Measurements from ENCODE around the gene WFIKKN1. TPM values are rescaled to one million over a fixed set of nuclear protein-coding genes. Genes with fewer than 3 reads are reported as not detected.

Gene WFIKKN1
- total and polyA plus RNA-seq, 2 of the 13 experiments (the other 11 are each of a cell fraction or from before 2014, with no cell fraction given): 1.7 to 4.9 TPM

DNA sequence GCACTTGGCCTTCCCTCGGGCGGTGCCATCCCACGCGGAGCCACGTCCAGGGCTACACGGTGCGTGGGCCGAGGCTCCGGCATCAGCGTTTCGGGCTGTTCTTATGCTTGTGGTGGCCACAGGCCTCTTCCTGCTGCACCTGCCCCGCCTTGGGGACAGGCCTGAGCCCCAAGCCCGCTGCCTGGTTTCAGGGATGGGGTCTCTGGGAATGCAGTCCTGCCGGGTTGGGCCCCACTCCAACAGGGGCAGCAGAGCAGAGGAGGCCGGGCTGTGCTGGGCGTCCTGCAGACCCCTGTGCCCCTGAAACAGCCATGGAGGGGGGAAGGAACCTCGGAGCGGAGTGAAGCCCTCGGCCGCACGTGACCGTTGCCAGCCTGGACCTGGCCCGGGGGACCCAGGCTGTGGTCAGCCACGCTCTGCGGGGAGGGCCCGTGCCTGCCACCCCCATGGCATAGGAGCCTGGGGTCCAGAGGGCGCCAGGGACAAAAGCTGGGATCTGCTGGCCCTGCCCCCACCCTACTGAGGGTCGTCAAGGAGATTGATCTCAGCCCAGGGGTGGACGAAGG, 453 bp upstream of the WFIKKN1 start (continued):
- TF ChIP-seq, protein P1, sequence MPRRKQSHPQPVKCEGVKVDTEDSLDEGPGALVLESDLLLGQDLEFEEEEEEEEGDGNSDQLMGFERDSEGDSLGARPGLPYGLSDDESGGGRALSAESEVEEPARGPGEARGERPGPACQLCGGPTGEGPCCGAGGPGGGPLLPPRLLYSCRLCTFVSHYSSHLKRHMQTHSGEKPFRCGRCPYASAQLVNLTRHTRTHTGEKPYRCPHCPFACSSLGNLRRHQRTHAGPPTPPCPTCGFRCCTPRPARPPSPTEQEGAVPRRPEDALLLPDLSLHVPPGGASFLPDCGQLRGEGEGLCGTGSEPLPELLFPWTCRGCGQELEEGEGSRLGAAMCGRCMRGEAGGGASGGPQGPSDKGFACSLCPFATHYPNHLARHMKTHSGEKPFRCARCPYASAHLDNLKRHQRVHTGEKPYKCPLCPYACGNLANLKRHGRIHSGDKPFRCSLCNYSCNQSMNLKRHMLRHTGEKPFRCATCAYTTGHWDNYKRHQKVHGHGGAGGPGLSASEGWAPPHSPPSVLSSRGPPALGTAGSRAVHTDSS (CRISPR knock-in tag; conservative IDR thresholded peaks at IDR 0.05): 0 out of 2 replicates have a peak, but pooled peaks have one; percentile 17
- TF ChIP-seq SUZ12 (IDR thresholded peaks at IDR 0.05; ENCODE audit: low read depth, low read length) (no peak), ZNF660 (CRISPR knock-in tag; IDR thresholded peaks at IDR 0.05; ENCODE audit: borderline replicate concordance, low read depth) (no peak), BRD4 (CRISPR knock-in tag; IDR thresholded peaks at IDR 0.05) (peak; percentile 72; the same call in 1 of the 2 replicates), NFYB (CRISPR knock-in tag; IDR thresholded peaks at IDR 0.05) (no peak), ATF1 (CRISPR knock-in tag; IDR thresholded peaks at IDR 0.05) (no peak), ZNF17 (CRISPR knock-in tag; IDR thresholded peaks at IDR 0.05) (no peak), HMG20B (CRISPR knock-in tag; conservative IDR thresholded peaks at IDR 0.05) (no peak), ZNF251 (CRISPR knock-in tag; IDR thresholded peaks at IDR 0.05) (no peak), MTF2 (CRISPR knock-in tag; IDR thresholded peaks at IDR 0.05; ENCODE audit: borderline replicate concordance) (no peak), POLR2AphosphoS5 (IDR thresholded peaks at IDR 0.05; ENCODE audit: low read depth, low read length) (no peak), ZNF766 (CRISPR knock-in tag; IDR thresholded peaks at IDR 0.05; ENCODE audit: borderline replicate concordance) (peak; percentile 73; the same call in 1 of the 2 replicates), SNAI1 (CRISPR knock-in tag; IDR thresholded peaks at IDR 0.05; ENCODE audit: borderline replicate concordance) (peak; percentile 83; the same call in 1 of the 2 replicates), KDM3A (CRISPR knock-in tag; IDR thresholded peaks at IDR 0.05; ENCODE audit: low read depth) (no peak), HHEX (CRISPR knock-in tag; IDR thresholded peaks at IDR 0.05) (no peak), ZNF263 (CRISPR knock-in tag; IDR thresholded peaks at IDR 0.05) (peak; percentile 48), ZNF24 (IDR thresholded peaks at IDR 0.05) (no peak), TBP (CRISPR knock-in tag; IDR thresholded peaks at IDR 0.05) (no peak), RXRA (CRISPR knock-in tag; IDR thresholded peaks at IDR 0.05) (no peak; the same call in 1 of the 2 replicates), FOXJ3 (CRISPR knock-in tag; IDR thresholded peaks at IDR 0.05; ENCODE audit: borderline replicate concordance) (peak; percentile 59; the same call in 1 of the 2 replicates)
- TF ChIP-seq, protein P2, sequence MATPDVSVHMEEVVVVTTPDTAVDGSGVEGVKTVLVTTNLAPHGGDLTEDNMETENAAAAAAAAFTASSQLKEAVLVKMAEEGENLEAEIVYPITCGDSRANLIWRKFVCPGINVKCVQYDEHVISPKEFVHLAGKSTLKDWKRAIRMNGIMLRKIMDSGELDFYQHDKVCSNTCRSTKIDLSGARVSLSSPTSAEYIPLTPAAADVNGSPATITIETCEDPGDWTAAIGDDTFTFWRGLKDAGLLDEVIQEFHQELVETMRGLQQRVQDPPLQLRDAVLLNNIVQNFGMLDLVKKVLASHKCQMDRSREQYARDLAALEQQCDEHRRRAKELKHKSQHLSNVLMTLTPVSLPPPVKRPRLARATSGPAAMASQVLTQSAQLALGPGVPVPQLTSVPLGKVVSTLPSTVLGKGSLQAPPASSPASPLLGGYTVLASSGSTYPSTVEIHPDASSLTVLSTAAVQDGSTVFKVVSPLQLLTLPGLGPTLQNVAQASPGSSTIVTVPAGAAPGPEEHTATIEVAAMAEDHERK (CRISPR knock-in tag; IDR thresholded peaks at IDR 0.05; ENCODE audit: low read depth): no peak
- TF ChIP-seq, protein P3, sequence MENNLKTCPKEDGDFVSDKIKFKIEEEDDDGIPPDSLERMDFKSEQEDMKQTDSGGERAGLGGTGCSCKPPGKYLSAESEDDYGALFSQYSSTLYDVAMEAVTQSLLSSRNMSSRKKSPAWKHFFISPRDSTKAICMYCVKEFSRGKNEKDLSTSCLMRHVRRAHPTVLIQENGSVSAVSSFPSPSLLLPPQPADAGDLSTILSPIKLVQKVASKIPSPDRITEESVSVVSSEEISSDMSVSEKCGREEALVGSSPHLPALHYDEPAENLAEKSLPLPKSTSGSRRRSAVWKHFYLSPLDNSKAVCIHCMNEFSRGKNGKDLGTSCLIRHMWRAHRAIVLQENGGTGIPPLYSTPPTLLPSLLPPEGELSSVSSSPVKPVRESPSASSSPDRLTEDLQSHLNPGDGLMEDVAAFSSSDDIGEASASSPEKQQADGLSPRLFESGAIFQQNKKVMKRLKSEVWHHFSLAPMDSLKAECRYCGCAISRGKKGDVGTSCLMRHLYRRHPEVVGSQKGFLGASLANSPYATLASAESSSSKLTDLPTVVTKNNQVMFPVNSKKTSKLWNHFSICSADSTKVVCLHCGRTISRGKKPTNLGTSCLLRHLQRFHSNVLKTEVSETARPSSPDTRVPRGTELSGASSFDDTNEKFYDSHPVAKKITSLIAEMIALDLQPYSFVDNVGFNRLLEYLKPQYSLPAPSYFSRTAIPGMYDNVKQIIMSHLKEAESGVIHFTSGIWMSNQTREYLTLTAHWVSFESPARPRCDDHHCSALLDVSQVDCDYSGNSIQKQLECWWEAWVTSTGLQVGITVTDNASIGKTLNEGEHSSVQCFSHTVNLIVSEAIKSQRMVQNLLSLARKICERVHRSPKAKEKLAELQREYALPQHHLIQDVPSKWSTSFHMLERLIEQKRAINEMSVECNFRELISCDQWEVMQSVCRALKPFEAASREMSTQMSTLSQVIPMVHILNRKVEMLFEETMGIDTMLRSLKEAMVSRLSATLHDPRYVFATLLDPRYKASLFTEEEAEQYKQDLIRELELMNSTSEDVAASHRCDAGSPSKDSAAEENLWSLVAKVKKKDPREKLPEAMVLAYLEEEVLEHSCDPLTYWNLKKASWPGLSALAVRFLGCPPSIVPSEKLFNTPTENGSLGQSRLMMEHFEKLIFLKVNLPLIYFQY (CRISPR knock-in tag; IDR thresholded peaks at IDR 0.05; ENCODE audit: borderline replicate concordance): no peak
- TF ChIP-seq, protein P4, sequence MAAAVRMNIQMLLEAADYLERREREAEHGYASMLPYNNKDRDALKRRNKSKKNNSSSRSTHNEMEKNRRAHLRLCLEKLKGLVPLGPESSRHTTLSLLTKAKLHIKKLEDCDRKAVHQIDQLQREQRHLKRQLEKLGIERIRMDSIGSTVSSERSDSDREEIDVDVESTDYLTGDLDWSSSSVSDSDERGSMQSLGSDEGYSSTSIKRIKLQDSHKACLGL (CRISPR knock-in tag; IDR thresholded peaks at IDR 0.05): 0 out of 2 replicates have a peak, but pooled peaks have one; percentile 17
- TF ChIP-seq, protein P5, sequence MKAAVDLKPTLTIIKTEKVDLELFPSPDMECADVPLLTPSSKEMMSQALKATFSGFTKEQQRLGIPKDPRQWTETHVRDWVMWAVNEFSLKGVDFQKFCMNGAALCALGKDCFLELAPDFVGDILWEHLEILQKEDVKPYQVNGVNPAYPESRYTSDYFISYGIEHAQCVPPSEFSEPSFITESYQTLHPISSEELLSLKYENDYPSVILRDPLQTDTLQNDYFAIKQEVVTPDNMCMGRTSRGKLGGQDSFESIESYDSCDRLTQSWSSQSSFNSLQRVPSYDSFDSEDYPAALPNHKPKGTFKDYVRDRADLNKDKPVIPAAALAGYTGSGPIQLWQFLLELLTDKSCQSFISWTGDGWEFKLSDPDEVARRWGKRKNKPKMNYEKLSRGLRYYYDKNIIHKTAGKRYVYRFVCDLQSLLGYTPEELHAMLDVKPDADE (CRISPR knock-in tag; IDR thresholded peaks at IDR 0.05): 0 out of 2 replicates have a peak, but pooled peaks have one; percentile 87
